GM19025 (cell line): ENCODE measurements around the gene KRTAP22-1.

ENCODE experiments used
- ATAC-seq: cut with Tn5 transposase; IDR thresholded peaks from one replicate; pipeline ENCODE4 v1.9.1; 2021; ENCODE audit warnings: mild to moderate bottlenecking, low read depth, moderate library complexity; ENCODE audit not compliant: unreplicated experiment

Gene KRTAP22-1

GRCh38 chr21:30623362-30623761, 22.5 kb downstream of the KRTAP22-1 start:
- ATAC-seq, result no peak

GRCh38 chr21:30625449-30626165, 24.7 kb downstream of the KRTAP22-1 start:
- no peak for ATAC-seq

DNA sequence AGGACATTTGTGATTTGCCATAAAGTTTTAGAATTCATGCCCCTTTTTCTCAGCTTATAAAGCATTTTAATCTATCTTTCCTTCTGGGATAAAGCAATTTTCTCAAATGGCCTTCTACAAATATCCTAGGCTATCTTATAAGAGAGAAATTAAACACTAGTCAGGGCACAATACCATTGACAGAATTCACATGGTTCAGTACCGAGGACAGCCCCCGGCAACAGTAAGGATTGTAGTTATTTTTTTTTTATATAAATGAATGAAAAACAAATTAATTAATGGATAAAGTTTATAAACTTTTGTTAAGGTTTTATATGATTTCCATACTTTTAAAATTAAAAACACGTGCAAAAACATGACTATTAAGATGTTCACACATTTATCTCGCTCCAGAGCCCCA, 27.2 kb downstream of the KRTAP22-1 start:
- no peak for ATAC-seq

DNA sequence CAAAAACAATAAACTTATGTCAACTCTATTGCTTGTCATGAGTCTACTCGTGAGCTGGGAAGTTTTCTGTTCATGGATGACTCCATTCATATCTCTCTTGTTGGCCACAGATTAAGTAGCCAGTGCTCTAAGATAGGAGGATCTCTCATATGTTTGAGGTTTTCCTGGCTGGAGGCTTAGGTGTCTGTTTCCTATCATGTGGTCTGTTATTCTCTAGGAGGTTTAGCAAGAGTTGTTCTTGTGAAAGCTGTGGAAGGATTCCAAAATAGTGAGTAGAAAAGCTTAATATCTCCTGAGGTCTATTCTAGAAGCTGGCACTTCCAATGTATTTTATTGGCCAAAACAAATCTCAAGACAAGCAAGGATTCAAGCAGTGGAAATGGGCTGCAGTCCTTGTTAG, 28.3 kb downstream of the KRTAP22-1 start:
- ATAC-seq, result no peak

GRCh38 chr21:30634906-30635305, 34.0 kb downstream of the KRTAP22-1 start, which contains the start of gene KRTAP20-2:
TSS of gene KRTAP20-2 (plus strand) at chr21:30635206. CDS start at chr21:30635264, 58 bp downstream.
- ATAC-seq, result no peak

DNA sequence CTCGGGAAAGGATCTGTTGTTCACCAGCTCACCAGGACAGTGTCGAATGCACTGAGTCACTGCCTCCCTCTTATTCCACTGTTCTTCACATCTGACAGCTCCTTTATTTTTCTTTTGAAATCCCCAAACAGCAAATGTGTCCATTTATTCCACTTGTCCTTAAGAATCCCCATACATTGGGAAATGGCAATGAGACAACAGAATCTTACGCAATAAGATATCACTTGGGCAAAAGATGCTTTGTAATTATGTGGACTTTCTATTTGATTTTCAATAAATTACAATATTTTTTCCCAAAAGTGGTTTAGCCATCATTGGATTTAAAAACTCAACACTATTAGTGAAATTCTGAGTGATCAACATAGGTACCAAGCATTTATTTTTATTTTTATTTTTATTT, 37.8 kb downstream of the KRTAP22-1 start:
- ATAC-seq, result no peak

GRCh38 chr21:30642564-30642963, 41.7 kb downstream of the KRTAP22-1 start, which contains the start of gene KRTAP20-3:
TSS of gene KRTAP20-3 (plus strand) at chr21:30642864.
- ATAC-seq, result no peak

GRCh38 chr21:30646904-30647414, 46.1 kb downstream of the KRTAP22-1 start:
- ATAC-seq, result no peak
